GM12801 (cell line): Measurements from ENCODE around the gene PAQR6.

Experiments used
- TF ChIP-seq, protein P1 (sequence below): IDR thresholded peaks from one replicate; pipeline ENCODE4 v1.5.1; 2011; ENCODE audit warnings: control low read depth; ENCODE audit not compliant: insufficient read length; ENCODE audit errors: extremely low read depth

Gene PAQR6

GRCh38 chr1:156247460-156248322, at the start of gene PAQR6:
PAQR6 (minus strand) TSS chr1:156248056; CDS start chr1:156246731, 1,325 bp downstream.
- TF ChIP-seq, protein P1, sequence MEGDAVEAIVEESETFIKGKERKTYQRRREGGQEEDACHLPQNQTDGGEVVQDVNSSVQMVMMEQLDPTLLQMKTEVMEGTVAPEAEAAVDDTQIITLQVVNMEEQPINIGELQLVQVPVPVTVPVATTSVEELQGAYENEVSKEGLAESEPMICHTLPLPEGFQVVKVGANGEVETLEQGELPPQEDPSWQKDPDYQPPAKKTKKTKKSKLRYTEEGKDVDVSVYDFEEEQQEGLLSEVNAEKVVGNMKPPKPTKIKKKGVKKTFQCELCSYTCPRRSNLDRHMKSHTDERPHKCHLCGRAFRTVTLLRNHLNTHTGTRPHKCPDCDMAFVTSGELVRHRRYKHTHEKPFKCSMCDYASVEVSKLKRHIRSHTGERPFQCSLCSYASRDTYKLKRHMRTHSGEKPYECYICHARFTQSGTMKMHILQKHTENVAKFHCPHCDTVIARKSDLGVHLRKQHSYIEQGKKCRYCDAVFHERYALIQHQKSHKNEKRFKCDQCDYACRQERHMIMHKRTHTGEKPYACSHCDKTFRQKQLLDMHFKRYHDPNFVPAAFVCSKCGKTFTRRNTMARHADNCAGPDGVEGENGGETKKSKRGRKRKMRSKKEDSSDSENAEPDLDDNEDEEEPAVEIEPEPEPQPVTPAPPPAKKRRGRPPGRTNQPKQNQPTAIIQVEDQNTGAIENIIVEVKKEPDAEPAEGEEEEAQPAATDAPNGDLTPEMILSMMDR: no peak

DNA sequence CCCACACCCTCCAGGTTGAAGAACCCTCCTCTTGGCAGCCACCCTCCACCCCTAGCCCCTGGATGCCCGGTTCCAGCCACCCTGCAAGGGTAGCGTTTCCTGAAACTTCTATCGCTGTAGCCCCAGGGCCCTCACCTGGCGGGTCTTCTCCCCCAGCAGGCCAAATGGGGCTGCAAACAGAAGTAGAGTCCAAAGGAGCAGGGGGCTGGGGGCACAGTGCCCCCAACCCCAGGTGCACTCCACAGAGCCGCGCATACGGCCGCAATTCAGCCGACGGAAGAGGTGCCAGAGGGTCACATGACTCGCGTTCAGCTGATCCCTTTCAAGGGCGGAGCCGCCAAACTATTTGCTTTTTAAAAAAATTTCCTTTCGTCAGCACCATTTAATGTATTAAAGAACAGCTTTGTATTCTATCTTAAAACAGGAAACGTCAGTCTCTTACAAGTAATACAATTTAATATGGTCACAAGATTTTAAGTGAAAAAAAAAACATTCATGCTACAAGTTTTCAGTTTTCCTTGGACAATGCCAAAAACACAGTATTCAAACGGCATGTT, 47.6 kb upstream of the PAQR6 start, which contains the start of gene GLMP:
TSS of gene GLMP (minus strand) at position 289 of the 557 bp plus-strand sequence. CDS start at position 255, 34 bp downstream.
- TF ChIP-seq, protein P1: no peak

DNA sequence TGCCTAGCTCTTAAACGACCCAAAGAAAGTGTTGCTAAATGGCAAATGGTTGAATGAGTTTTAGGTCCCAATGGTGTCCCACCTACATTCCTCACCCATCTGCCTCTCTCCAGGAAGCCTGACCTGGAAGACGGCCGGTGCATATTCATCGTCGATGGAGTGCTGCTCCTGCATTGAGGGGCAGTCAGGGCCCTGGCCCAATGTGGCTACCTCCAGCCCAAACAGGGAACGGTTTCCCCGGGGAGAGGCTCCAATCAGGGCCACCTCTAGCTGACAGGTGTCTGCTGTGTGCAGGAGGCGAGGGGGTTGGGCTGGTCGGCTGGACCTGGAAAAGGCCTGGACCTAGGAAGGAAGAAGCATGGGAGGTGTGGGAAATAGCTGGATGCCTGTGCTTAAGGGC, 46.0 kb upstream of the PAQR6 start:
- TF ChIP-seq, protein P1: no peak

GRCh38 chr1:156293098-156293434, 45.2 kb upstream of the PAQR6 start:
- TF ChIP-seq, protein P1: no peak

- TF ChIP-seq, protein P1: no peak
These were observed 43.6 kb upstream of the PAQR6 start for GRCh38 chr1:156291226-156292061.

GRCh38 chr1:156289857-156290256, 42.0 kb upstream of the PAQR6 start:
- TF ChIP-seq, protein P1: no peak

- TF ChIP-seq, protein P1: no peak
These were observed 38.2 kb upstream of the PAQR6 start for GRCh38 chr1:156286061-156286460.
